Measurements from ENCODE around the gene SLC22A1. TPM values are rescaled to one million over a fixed set of nuclear protein-coding genes. Genes with fewer than 3 reads are reported as not detected.
"Not testable (repeated sequence)": the region's sequence is repeated elsewhere in the genome, so short reads cannot be mapped to it uniquely, and the experiment has no call there.

SLC22A1 gene
- total and polyA plus RNA-seq, 2 of the 4 experiments (the other 2 are of a cell fraction), result 0.10 TPM; not detected in 1

DNA sequence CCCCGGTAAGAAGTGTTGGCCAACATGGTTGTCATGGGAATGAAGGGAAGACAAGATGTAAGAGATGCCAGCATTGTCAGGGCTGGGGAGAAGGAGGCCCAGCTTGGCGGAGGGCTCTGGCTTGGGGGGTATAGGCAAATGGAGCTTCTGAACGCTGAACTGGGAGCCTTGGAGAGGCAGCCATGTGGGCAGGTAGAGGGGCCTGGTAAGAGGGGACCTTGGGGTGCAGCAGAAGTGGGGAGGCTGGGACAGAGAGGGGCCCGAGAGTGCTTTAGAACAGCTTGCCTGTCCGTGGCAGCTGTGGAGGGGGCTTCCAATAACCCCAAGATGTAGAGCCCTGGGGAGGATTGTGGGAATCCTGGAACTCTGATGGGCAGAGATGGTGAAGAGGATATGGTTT, 3.0 kb downstream of the SLC22A1 start:
- no peak overlapping the region for H3K4me3 ChIP-seq (ENCODE audit: insufficient read depth, low read depth, low read length)
- DNase-seq, result no peak

DNA sequence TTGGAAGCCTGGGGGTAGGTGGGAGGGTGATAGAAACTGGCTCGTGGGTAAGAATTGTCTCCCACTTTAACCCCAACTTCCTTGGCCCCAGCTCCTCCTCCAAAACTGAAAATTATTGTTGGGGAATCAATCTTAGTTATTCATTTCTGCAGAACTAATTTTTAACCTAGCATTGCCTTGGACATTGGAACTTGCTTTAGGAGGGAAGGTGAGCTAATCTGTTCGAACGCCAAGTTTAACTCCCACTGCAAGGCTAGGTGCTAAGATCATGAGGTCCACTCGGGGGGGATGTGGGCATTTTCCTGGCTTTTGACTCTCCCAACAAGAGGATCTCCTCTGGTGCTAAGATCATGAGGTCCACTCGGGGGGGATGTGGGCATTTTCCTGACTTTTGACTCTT, 3.5 kb downstream of the SLC22A1 start:
- WGBS, 2 experiments (ENCODE audit: extremely low coverage in 2 of 2, insufficient read length in 1 of 2), result no CpG with 5 or more reads among the region's 5 CpGs
- H4K8ac ChIP-seq (ENCODE audit: low read depth in 2 of 2, low read length in 2 of 2); H3K56ac ChIP-seq (ENCODE audit: extremely low read depth, insufficient read depth, low read length); H2AK5ac ChIP-seq (ENCODE audit: low read depth, low read length); H3K9me3 ChIP-seq (ENCODE audit: control insufficient read depth, insufficient read depth, low read length); BruUV-seq (replicated peaks); dilution Hi-C loops (cut with HindIII; ENCODE audit: low sequenced_read_pairs, unreplicated experiment); H3K9me1 ChIP-seq (ENCODE audit: insufficient read depth, low read length); H3K27ac ChIP-seq (ENCODE audit: insufficient read depth, low read length); H3K9ac ChIP-seq (ENCODE audit: low read depth, low read length); H3K14ac ChIP-seq (replicated peaks; ENCODE audit: low read depth, low read length); intact Hi-C loops (cut with micrococcal nuclease); H3K79me1 ChIP-seq (ENCODE audit: low read depth in 1 of 2, low read length in 2 of 2); H3K18ac ChIP-seq (ENCODE audit: low read depth, low read length); DNase-seq; ATAC-seq (ENCODE audit: low read depth); H3K4me2 ChIP-seq (ENCODE audit: low read depth, low read length); H2BK5ac ChIP-seq (ENCODE audit: low read depth, low read length, poor library complexity, severe bottlenecking); H4K20me1 ChIP-seq (ENCODE audit: insufficient read depth, low read length); H2AFZ ChIP-seq (replicated peaks; ENCODE audit: low read length, poor library complexity); H2BK120ac ChIP-seq (ENCODE audit: low read depth, low read length); H3K36me3 ChIP-seq (ENCODE audit: control insufficient read depth, insufficient read depth, low read length); POLR2A ChIA-PET (ENCODE audit: unreplicated experiment); H2BK20ac ChIP-seq (ENCODE audit: low read depth, low read length); H2AK9ac ChIP-seq (replicated peaks; ENCODE audit: low read depth, low read length, poor library complexity); H3K4me3 ChIP-seq (ENCODE audit: insufficient read depth, low read depth, low read length); H3K4me1 ChIP-seq (ENCODE audit: control insufficient read depth, insufficient read depth, low read length); in situ Hi-C loops (cut with MboI; ENCODE audit: low sequenced_read_pairs); H2BK15ac ChIP-seq (ENCODE audit: low read depth, low read length); H4K91ac ChIP-seq (ENCODE audit: insufficient read depth, low read depth, low read length); H3K27me3 ChIP-seq (ENCODE audit: control insufficient read depth, insufficient read depth, low read length); H3K23ac ChIP-seq (ENCODE audit: low read depth, low read length); H4K5ac ChIP-seq (ENCODE audit: low read depth, low read length); H3K4ac ChIP-seq (ENCODE audit: low read depth, low read length); CTCF ChIA-PET: not testable (repeated sequence)

More for the DNA sequence above, 3.0 kb downstream of the SLC22A1 start:
- BruUV-seq (replicated peaks), result no TSS peak
- no peak overlapping the region for H3K27ac ChIP-seq (ENCODE audit: insufficient read depth, low read length)
- no peak overlapping the region for H2BK5ac ChIP-seq (ENCODE audit: low read depth, low read length, poor library complexity, severe bottlenecking)
- ChIA-PET POLR2A (ENCODE audit: unreplicated experiment) (no interaction called here), CTCF (no interaction called here)
- WGBS, 2 experiments (ENCODE audit: extremely low coverage in 2 of 2, insufficient read length in 1 of 2), result 100% methylated on average over 1 of the region's 5 CpGs; no CpG with 5 or more reads in 1 of the 2 experiments
- H3K56ac ChIP-seq (ENCODE audit: extremely low read depth, insufficient read depth, low read length), result no peak overlapping the region
- H3K4ac ChIP-seq (ENCODE audit: low read depth, low read length), result no peak overlapping the region
- intact Hi-C loops (cut with micrococcal nuclease) (no loop called here), in situ Hi-C loops (cut with MboI; ENCODE audit: low sequenced_read_pairs) (no loop called here), dilution Hi-C loops (cut with HindIII; ENCODE audit: low sequenced_read_pairs, unreplicated experiment) (no loop called here)
- H3K9ac ChIP-seq (ENCODE audit: low read depth, low read length), result no peak overlapping the region
- H3K4me1 ChIP-seq (ENCODE audit: control insufficient read depth, insufficient read depth, low read length), result no peaks in the 10 kb centered on the region
- no peak overlapping the region for H2AK5ac ChIP-seq (ENCODE audit: low read depth, low read length)
- no peaks in the 10 kb centered on the region; the same call in 1 of the 2 replicates for H3K9me1 ChIP-seq (ENCODE audit: insufficient read depth, low read length)
- no peak overlapping the region for H2BK15ac ChIP-seq (ENCODE audit: low read depth, low read length)
- no peaks in the 10 kb centered on the region for H4K20me1 ChIP-seq (ENCODE audit: insufficient read depth, low read length)
- no peak overlapping the region for H4K8ac ChIP-seq (ENCODE audit: low read depth in 2 of 2, low read length in 2 of 2)
- no peak overlapping the region for H3K23ac ChIP-seq (ENCODE audit: low read depth, low read length)
- no peaks in the 10 kb centered on the region for H3K79me1 ChIP-seq (ENCODE audit: low read depth in 1 of 2, low read length in 2 of 2)
- ATAC-seq (ENCODE audit: low read depth), result no peak
- no peak overlapping the region for H3K14ac ChIP-seq (replicated peaks; ENCODE audit: low read depth, low read length)
- H3K36me3 ChIP-seq (ENCODE audit: control insufficient read depth, insufficient read depth, low read length), result no peaks in the 10 kb centered on the region
- H3K4me2 ChIP-seq (ENCODE audit: low read depth, low read length), result no peak overlapping the region
- no peak for TF ChIP-seq MAZ (IDR thresholded peaks at IDR 0.05; ENCODE audit: borderline replicate concordance, low read depth, low read length)
- TF ChIP-seq RAD21 (IDR thresholded peaks at IDR 0.05; ENCODE audit: low read length), result no peak
- no peak for TF ChIP-seq CHD1 (IDR thresholded peaks at IDR 0.05; ENCODE audit: low read depth, low read length)
- TF ChIP-seq, protein P1, sequence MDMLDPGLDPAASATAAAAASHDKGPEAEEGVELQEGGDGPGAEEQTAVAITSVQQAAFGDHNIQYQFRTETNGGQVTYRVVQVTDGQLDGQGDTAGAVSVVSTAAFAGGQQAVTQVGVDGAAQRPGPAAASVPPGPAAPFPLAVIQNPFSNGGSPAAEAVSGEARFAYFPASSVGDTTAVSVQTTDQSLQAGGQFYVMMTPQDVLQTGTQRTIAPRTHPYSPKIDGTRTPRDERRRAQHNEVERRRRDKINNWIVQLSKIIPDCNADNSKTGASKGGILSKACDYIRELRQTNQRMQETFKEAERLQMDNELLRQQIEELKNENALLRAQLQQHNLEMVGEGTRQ (IDR thresholded peaks at IDR 0.05; ENCODE audit: low read depth, low read length), result no peak
- H3K18ac ChIP-seq (ENCODE audit: low read depth, low read length), result no peak overlapping the region
- no peak overlapping the region for H2AFZ ChIP-seq (replicated peaks; ENCODE audit: low read length, poor library complexity)
- no peak overlapping the region for H4K5ac ChIP-seq (ENCODE audit: low read depth, low read length)
- no peak overlapping the region for H4K91ac ChIP-seq (ENCODE audit: insufficient read depth, low read depth, low read length)
- H2BK120ac ChIP-seq (ENCODE audit: low read depth, low read length), result no peak overlapping the region
- no peaks in the 10 kb centered on the region for H3K27me3 ChIP-seq (ENCODE audit: control insufficient read depth, insufficient read depth, low read length)
- H3K9me3 ChIP-seq (ENCODE audit: control insufficient read depth, insufficient read depth, low read length), result no peaks in the 10 kb centered on the region
- no peak overlapping the region for H2AK9ac ChIP-seq (replicated peaks; ENCODE audit: low read depth, low read length, poor library complexity)
- no peak overlapping the region for H2BK20ac ChIP-seq (ENCODE audit: low read depth, low read length)
